ENCODE data around the gene PPP1R14B. TPM values are rescaled to one million over a fixed set of nuclear protein-coding genes. Genes with fewer than 3 reads are reported as not detected.
"Not testable (repeated sequence)": the region's sequence is repeated elsewhere in the genome, so short reads cannot be mapped to it uniquely, and the experiment has no call there.

Gene PPP1R14B
- polyA plus RNA-seq, 1 donor, result 62.6 TPM

GRCh38 chr11:64251016-64251752 is 4.4 kb upstream of the PPP1R14B start, which contains the start of gene PLCB3:
Gene PLCB3 (plus strand): TSS chr11:64251530. CDS start chr11:64251650, 120 bp downstream.
- peaks cover 31% of the 10 kb centered on the region for H3K36me3 ChIP-seq (ENCODE audit: control insufficient read depth, insufficient read depth, low read length)
- peak within 1 kb of the TSS; percentile 90 for H3K4me3 ChIP-seq (ENCODE audit: low read length)
- no peaks in the 10 kb centered on the region for H3K27me3 ChIP-seq (ENCODE audit: control insufficient read depth, insufficient read depth, low read length)
- H3K27ac ChIP-seq (ENCODE audit: low read length), result peak within 1 kb of the TSS; percentile 90
- no CpG with 5 or more reads among the region's 75 CpGs for WGBS (ENCODE audit: insufficient coverage, low lambda C conversion rate)
- H3K9me3 ChIP-seq (ENCODE audit: control insufficient read depth, low read depth, low read length), result no peaks in the 10 kb centered on the region
- H3K4me1 ChIP-seq (ENCODE audit: control insufficient read depth, insufficient read depth, low read length), result peaks cover 52% of the 10 kb centered on the region
- DNase-seq, result peak in 1 of 2 donors; percentile 57

GRCh38 chr11:64250415-64251015 is 3.8 kb upstream of the PPP1R14B start:
- H3K4me1 ChIP-seq (ENCODE audit: control insufficient read depth, insufficient read depth, low read length), result peaks cover 52% of the 10 kb centered on the region
- no CpG with 5 or more reads among the region's 13 CpGs for WGBS (ENCODE audit: insufficient coverage, low lambda C conversion rate)
- H3K36me3 ChIP-seq (ENCODE audit: control insufficient read depth, insufficient read depth, low read length), result peaks cover 24% of the 10 kb centered on the region
- H3K9me3 ChIP-seq (ENCODE audit: control insufficient read depth, low read depth, low read length), result no peaks in the 10 kb centered on the region
- no peaks in the 10 kb centered on the region for H3K27me3 ChIP-seq (ENCODE audit: control insufficient read depth, insufficient read depth, low read length)
- peak overlapping the region; percentile 73 for H3K4me3 ChIP-seq (ENCODE audit: low read length)
- DNase-seq, result no peak
- no peak overlapping the region for H3K27ac ChIP-seq (ENCODE audit: low read length)

- peaks cover 17% of the 10 kb centered on the region for H3K36me3 ChIP-seq (ENCODE audit: control insufficient read depth, insufficient read depth, low read length)
- H3K27me3 ChIP-seq (ENCODE audit: control insufficient read depth, insufficient read depth, low read length), result no peaks in the 10 kb centered on the region
- H3K4me3 ChIP-seq (ENCODE audit: low read length), result no peak overlapping the region
- peaks cover 57% of the 10 kb centered on the region for H3K4me1 ChIP-seq (ENCODE audit: control insufficient read depth, insufficient read depth, low read length)
- no peak overlapping the region for H3K27ac ChIP-seq (ENCODE audit: low read length)
- no CpG with 5 or more reads among the region's 8 CpGs for WGBS (ENCODE audit: insufficient coverage, low lambda C conversion rate)
- no peaks in the 10 kb centered on the region for H3K9me3 ChIP-seq (ENCODE audit: control insufficient read depth, low read depth, low read length)
- DNase-seq, result no peak
Observed at GRCh38 chr11:64249563-64250414, 3.0 kb upstream of the PPP1R14B start.

GRCh38 chr11:64249038-64249437 is 2.3 kb upstream of the PPP1R14B start:
- Histone ChIP-seq H3K9me3 (ENCODE audit: control insufficient read depth, low read depth, low read length) (no peaks in the 10 kb centered on the region), H3K4me1 (ENCODE audit: control insufficient read depth, insufficient read depth, low read length) (peaks cover 54% of the 10 kb centered on the region)
- DNase-seq, result no peak

GRCh38 chr11:64248578-64248977 is 1.8 kb upstream of the PPP1R14B start:
- no peak for DNase-seq
- Histone ChIP-seq H3K9me3 (ENCODE audit: control insufficient read depth, low read depth, low read length) (no peaks in the 10 kb centered on the region), H3K4me1 (ENCODE audit: control insufficient read depth, insufficient read depth, low read length) (peaks cover 51% of the 10 kb centered on the region), H3K27me3 (ENCODE audit: control insufficient read depth, insufficient read depth, low read length) (no peaks in the 10 kb centered on the region), H3K4me3 (ENCODE audit: low read length) (no peak overlapping the region), H3K36me3 (ENCODE audit: control insufficient read depth, insufficient read depth, low read length) (peaks cover 14% of the 10 kb centered on the region), H3K27ac (ENCODE audit: low read length) (no peak overlapping the region)
- WGBS (ENCODE audit: insufficient coverage, low lambda C conversion rate), result no CpG with 5 or more reads among the region's 7 CpGs

More at GRCh38 chr11:64249038-64249437, 2.3 kb upstream of the PPP1R14B start:
- Histone ChIP-seq H3K4me3 (ENCODE audit: low read length) (no peak overlapping the region), H3K27me3 (ENCODE audit: control insufficient read depth, insufficient read depth, low read length) (no peaks in the 10 kb centered on the region), H3K27ac (ENCODE audit: low read length) (no peak overlapping the region), H3K36me3 (ENCODE audit: control insufficient read depth, insufficient read depth, low read length) (peaks cover 13% of the 10 kb centered on the region)
- no CpG with 5 or more reads among the region's 4 CpGs for WGBS (ENCODE audit: insufficient coverage, low lambda C conversion rate)

- 20% methylated on average over 2 of the region's 31 CpGs for WGBS (ENCODE audit: insufficient coverage, low lambda C conversion rate)
- Histone ChIP-seq H3K27me3 (ENCODE audit: control insufficient read depth, insufficient read depth, low read length) (no peaks in the 10 kb centered on the region), H3K9me3 (ENCODE audit: control insufficient read depth, low read depth, low read length) (no peaks in the 10 kb centered on the region), H3K36me3 (ENCODE audit: control insufficient read depth, insufficient read depth, low read length) (peaks cover 15% of the 10 kb centered on the region), H3K4me3 (ENCODE audit: low read length) (peak overlapping the region; percentile 80), H3K4me1 (ENCODE audit: control insufficient read depth, insufficient read depth, low read length) (peaks cover 49% of the 10 kb centered on the region), H3K27ac (ENCODE audit: low read length) (peak overlapping the region; percentile 91)
- peak in 1 of 2 donors; percentile 64 for DNase-seq
Observed at GRCh38 chr11:64247729-64248531, 1.2 kb upstream of the PPP1R14B start.

- H3K27ac ChIP-seq (ENCODE audit: low read length), result peak overlapping the region; percentile 89
- H3K9me3 ChIP-seq (ENCODE audit: control insufficient read depth, low read depth, low read length); DNase-seq; H3K27me3 ChIP-seq (ENCODE audit: control insufficient read depth, insufficient read depth, low read length); H3K4me3 ChIP-seq (ENCODE audit: low read length): not testable (repeated sequence)
- peaks cover 16% of the 10 kb centered on the region for H3K36me3 ChIP-seq (ENCODE audit: control insufficient read depth, insufficient read depth, low read length)
- peaks cover 52% of the 10 kb centered on the region for H3K4me1 ChIP-seq (ENCODE audit: control insufficient read depth, insufficient read depth, low read length)
- WGBS (ENCODE audit: insufficient coverage, low lambda C conversion rate), result no CpG with 5 or more reads among the region's 43 CpGs
Observed at GRCh38 chr11:64246621-64246870, 197 bp downstream of the PPP1R14B start.

- Histone ChIP-seq H3K36me3 (ENCODE audit: control insufficient read depth, insufficient read depth, low read length) (peaks cover 16% of the 10 kb centered on the region), H3K9me3 (ENCODE audit: control insufficient read depth, low read depth, low read length) (no peaks in the 10 kb centered on the region), H3K27me3 (ENCODE audit: control insufficient read depth, insufficient read depth, low read length) (no peaks in the 10 kb centered on the region), H3K4me1 (ENCODE audit: control insufficient read depth, insufficient read depth, low read length) (peaks cover 50% of the 10 kb centered on the region), H3K4me3 (ENCODE audit: low read length) (peak overlapping the region; percentile 83), H3K27ac (ENCODE audit: low read length) (peak overlapping the region; percentile 89)
- peak; percentile 74 to 83 for DNase-seq
- WGBS (ENCODE audit: insufficient coverage, low lambda C conversion rate), result no CpG with 5 or more reads among the region's 46 CpGs
Observed at GRCh38 chr11:64245797-64246620, 734 bp downstream of the PPP1R14B start.

- Histone ChIP-seq H3K27ac (ENCODE audit: low read length) (peak overlapping the region; percentile 89), H3K4me3 (ENCODE audit: low read length) (peak overlapping the region; percentile 83), H3K27me3 (ENCODE audit: control insufficient read depth, insufficient read depth, low read length) (no peaks in the 10 kb centered on the region), H3K9me3 (ENCODE audit: control insufficient read depth, low read depth, low read length) (no peaks in the 10 kb centered on the region), H3K36me3 (ENCODE audit: control insufficient read depth, insufficient read depth, low read length) (peaks cover 16% of the 10 kb centered on the region), H3K4me1 (ENCODE audit: control insufficient read depth, insufficient read depth, low read length) (peaks cover 47% of the 10 kb centered on the region)
- WGBS (ENCODE audit: insufficient coverage, low lambda C conversion rate), result no CpG with 5 or more reads among the region's 6 CpGs
- DNase-seq, result no peak
Observed at GRCh38 chr11:64245401-64245796, 1.3 kb downstream of the PPP1R14B start.

Measured in large intestine (tissue), 3 donors.